Activated T-cell treated with anti-CD3 and anti-CD28 coated beads for 24 hours (primary cell): ENCODE results near the gene ATF6B.
"Not testable (repeated sequence)": the region's sequence is repeated elsewhere in the genome, so short reads cannot be mapped to it uniquely, and the experiment has no call there.

ENCODE experiments used
- DNase-seq: peaks from one replicate; pipeline ENCODE4 v3.0.0-alpha.2; 2020; ENCODE audit warnings: low read depth

The ATF6B gene

DNA sequence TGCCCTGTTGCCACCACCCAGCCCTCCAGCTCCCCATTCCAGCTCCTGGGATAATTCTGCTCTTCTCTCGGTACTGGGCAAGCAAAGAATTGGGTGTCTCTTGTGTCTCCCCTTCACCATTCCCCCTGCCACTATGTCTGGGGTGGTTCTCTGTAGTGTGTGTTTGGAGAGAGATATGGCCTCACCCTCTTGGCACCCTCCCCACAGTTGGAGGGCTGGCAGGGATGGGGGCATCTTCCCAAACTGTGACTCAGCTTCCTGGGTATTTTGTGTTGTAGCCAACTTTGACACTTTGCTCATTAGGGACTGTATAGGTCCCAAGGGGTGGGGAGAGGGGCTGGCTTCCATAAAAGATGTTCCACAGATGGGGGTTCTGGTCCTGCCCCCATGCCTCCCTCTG lies 20.6 kb downstream of the ATF6B start:
- DNase-seq = no peak

DNA sequence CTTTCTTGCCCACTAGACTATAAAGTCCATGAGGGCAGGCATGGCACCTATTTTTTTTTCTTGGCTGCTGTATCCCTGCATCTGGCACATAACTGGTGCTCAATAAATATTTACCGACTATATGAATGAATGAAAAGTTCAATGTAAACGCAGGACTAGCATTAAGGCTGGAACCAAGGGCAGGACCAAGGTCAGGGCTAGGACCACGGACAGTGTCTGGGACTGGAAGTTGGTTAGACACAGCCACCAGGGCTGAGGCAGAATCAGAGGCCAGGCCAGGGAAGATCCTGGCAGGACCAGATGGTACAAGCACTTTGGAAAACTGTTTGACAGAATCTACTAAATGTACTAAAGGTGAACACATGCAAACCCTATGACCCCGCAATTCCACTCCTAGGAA lies 22.6 kb downstream of the ATF6B start:
- DNase-seq = no peak

DNA sequence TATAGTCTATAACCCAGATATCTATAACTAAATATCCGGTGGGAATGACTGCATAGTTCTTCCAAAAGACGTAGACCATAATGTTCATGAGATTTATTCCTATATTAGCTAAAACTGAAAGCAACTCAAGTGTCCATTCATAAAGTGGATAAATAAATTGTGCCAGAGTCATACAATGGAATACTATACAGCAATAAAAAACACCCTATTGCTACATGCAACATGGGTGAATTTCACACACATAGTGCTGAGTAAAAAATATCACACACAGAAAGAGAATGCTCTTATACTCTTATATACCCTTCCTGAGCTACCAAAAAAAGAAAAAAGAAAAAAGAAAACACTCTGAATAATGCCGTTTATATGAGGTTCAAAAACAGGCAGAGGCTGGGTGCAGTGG lies 25.8 kb downstream of the ATF6B start:
- no peak for DNase-seq

DNA sequence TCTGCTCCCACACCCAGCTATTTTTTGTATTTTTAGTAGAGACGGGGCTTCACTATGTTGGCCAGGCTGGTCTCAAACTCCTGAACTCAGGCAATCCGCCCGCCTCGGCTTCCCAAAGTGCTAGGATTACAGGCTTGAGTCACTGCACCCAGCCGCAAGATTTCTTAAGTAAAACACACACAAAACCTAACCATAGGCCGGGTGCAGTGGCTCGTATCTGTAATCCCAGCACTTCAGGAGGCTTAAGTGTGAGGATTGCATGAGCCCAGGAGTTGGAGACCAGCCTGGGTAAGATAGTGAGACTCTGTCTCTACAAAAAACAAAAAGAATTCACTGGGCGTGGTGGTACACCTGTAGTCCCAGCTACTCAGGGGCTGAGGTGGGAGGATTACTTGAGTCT lies 27.8 kb downstream of the ATF6B start:
- DNase-seq = not testable (repeated sequence)

DNA sequence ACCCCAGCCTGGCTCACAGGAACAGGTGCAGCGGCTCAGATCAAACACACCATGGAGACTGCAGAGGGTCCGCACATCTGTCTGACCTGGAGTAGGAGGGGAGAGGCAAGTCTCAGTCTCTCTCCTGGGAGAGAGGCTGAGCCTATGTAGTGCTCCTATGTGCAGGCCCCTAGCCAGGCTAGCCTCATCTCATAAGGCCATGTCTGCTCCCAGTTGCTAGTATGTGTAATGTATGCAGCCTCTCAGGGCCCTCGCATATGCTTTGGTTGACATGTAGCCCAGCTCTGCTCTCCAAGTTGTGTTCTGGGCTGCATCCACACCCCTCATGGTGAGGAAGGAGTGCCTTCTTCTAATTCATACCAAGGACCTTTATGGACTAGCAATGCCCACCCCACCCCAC lies 30.7 kb downstream of the ATF6B start:
- no peak for DNase-seq

DNA sequence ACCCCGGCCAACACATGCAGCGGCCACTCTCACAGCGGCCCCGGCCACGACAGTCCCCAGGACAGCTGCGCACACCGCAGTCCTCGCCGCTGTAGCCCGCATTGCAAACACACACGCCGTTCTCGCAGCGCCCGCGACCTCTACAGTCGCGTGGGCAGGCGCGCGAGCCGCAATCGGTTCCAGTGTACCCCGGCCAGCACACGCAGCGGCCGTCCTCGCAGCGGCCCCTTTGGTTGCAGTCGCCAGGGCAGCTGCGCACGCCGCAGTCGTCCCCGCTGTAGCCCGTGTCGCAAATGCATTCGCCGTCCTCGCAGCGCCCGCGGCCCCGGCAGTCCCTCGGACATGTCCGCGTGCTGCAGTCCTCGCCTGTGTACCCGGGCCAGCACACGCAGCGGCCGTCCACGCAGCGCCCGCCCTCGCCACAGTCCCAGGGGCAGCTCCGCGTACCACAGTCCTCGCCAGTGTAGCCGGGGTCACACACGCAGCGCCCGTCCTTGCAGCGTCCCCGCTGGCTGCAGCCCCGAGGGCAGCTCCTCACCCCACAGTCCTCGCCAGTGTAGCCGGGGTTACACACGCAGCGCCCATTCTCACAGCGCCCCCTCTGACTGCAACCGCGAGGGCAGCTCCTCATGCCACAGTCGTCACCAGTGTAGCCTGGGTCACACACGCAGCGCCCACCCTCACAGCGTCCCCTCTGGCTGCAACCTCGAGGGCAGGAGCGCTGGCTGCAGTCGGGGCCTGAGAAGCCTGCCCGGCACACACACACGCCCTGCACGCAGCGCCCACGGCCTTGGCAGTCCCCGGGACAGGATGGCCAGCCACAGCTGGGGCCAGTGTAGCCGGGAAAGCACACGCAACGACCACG lies 31.4 kb downstream of the ATF6B start:
- DNase-seq = no peak

DNA sequence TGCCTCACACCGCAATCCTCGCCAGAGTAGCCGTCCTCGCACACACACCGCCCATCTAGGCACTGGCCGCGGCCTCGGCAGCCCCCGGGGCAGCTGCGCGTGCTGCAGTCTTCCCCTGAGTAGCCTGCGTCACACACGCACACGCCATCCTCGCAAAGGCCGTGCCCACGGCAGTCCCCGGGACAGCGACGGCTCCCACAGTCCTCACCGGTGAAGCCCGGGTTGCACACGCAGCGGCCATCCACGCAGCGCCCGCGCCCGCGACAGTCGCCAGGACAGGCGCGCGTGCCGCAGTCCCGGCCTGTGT lies 32.0 kb downstream of the ATF6B start:
- no peak for DNase-seq

DNA sequence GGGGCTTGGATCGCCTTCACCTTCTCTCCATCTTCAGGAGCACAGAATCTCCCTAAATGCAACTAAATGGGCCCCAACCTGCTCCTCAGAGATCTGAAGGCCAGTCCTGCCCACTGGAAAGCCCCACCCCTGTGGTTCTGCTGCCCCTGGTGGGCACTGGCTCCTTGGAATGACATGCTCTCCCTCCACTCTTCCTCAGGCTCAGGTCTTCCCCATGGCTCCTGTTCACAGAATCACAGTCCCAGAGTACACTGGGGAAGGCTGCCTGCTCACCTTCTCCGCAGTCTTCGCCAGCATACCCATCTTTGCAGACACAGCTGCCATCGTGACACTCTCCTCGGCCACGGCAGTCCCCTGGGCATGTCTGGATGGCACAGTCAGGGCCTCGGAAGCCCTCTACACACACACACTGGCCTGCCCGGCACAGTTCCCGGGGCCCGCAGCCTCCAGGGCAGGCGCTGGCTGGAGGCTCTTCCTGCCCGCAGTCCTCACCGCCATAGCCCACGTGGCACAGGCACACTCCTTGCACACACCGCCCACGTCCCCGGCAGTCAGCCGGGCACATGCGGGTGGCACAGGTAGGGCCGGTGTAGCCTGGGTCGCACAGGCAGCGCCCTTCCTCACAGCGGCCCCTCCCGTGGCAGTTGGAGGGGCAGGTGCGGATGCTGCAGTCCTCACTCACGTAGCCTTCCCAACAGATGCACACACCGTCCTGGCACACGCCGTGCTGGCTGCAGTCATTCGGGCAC lies 32.5 kb downstream of the ATF6B start:
- no peak for DNase-seq

DNA sequence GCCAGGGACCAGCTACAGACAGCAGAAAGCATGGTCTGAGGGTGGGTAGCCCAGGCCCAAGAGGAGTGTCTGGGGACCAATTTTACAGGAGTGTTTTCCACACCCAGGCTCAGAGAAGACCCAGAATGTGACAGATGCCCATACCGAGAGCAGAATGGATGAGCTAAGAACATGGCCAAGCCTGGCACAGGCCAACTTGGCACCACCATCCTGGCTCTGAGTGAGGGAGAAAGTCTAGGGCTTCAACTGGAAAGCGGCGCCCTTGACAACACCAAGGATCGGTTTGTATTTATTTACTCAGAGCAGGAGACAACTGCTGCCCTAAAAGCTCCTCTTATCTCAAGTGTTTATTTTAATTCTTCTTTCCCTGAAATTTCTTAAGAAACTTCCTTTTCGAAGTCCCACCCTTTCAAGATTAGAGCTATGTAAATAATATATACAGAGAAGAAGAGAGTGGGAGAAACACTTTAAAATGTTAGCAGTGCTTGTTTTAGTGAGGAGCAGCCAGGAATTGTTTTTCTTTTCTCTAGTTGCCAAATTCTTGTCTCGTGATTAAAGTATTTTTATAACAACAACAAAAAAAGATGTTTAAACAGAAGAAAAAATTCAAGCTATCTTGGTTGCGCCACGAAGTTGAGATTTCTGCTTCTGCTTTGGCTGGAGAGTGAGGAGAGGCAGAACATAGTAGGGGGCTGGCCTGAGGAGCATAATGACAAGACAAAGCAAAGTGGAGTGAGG lies 35.1 kb downstream of the ATF6B start:
- no peak for DNase-seq

DNA sequence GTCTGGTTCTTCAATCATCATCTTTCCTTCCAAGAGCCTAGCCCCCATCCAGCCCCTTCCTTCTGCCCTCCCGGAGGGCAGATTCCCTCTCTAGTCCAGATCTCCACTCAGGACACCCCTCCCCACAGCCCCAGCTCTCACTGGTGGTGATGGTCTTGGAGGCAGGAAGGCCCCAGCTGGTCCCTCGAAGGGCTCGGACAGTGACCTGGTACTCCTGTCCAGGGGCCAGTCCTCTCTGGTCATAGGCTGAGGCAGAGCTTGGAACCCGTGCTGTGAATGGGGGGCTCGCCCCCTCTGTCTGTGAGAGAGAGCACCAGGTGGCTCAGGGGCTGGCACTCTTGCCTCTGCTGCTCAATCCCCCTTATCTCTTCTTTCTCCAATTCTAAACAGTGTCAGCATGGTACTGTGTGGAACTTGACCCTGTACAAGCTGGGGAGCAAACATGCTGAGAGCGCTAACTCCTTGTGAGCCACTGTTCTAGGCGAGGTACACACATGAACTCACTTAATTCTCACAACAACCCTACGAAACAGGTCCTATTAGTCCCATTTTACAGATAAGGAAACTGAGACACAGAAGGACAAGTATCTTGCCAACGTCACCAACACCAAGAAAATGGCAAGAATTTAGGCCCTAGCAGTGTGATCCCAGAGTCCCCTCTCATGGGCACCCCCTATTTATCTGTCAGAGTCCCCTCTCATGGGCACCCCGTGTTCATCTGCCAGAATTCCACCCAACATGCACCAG lies 38.8 kb downstream of the ATF6B start:
- DNase-seq = no peak

DNA sequence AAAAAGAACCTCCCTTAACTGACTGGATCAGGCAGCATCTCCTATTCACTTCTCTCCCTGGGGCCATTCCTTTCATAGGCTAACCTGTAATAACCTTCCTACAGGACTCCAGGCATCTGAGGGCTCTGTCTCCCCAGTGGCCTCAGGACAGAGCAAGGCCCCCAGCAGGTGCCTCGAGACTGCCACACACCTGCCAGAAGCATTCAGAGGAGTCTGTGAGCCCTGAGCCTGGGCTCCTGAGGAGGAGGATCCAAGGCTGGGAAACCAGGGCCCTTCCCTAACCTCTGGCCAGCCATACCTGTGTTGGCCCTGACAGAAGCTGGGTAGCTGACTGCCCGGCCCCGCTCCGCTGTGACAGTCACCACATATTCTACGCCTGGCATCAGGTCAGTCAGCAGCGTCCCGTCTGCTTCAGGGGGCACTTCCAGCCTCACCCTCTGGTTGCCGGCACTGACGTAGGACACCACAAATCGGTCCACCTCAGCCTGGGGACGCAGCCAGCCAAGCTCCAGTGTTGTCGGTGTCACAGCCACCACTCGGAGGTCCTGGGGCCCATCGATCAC lies 39.5 kb downstream of the ATF6B start:
- DNase-seq = no peak

DNA sequence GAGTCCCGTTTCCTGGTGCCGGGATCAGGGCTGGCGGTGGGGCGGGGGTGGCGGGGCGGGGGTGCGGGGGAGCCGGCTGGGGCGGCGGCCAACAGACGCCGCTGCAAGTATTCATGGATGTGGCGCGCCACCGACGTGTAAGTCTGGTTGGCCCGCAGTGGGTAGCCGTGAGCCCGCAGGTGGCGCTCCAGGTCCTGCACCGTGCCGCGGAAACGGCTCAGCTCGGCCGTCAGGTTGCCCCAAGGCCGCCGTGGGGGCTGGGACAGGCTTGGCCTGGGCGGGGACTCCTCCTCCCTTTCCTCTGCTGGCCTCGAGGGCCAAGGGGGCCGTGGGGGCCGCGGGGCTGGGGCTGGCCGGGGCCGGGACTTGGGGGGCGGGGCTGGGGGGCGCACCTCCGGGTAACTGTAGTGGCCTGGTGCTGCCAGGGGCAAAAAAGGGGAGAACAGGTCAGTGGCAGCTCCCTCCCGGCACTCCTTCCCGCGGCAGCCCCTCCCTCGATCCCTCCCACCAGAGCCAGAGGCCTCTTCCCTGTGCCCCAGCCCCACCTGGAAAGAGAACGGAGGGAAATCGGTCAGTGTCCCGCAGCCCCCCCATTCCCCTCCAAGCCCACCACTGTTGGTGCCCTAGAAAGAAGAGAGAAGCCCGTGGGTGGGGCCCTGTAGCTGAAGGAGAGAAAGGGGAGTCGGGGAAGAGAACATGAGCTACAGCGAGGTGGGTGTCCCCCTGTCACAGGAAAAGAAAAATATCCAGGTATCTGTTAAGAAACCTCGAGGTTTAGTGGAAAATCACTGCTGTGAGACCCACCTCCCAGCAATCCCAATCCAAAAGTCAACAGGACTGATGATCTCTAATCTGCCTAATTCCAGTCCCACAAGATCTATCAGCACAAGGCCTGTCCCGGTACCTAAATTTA lies 40.2 kb downstream of the ATF6B start:
- peak; percentile 58 for DNase-seq

DNA sequence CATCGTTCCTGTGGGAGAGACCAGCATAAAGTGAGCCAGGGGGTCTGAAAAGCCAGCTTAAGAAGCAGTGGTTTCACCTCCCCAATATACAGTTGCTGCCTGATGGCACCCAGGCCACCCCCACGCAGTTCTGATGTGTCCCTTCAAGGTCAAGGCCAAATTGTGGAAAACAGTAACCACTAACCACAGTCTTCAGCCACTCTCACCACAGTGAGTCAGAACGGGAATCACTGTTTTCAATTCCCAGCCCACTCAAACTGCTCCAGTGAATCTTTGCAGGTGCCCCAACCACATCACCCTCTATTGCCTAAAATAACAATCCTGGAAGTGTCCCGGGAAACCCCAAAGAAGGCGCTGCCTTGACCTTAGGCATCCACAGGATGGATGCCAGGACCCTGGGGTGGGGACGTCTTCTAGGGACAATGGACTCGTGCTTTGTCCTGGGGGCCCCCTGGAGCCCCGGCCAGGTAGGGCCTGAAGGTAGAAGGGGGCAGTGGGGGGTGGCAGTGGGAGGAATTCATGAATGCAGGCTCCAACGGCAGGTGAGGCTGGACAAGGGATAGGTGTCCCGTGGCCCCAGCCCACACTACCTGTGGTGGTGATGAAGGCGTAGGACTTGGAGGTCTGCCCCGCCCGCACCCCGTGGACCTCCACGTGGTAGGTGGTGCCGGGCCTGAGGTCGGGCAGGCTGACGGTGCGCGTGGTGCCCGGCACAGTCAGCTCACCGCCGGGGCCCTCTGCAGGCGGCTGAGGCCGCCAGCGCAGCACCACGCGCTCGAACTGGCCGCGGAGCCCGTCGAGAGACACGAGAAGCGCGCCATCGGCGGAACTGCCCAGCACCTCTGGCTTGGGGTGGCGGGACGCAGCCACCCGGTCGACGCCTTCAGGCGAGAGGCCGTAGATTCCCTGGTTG lies 41.1 kb downstream of the ATF6B start:
- DNase-seq = peak; percentile 4

DNA sequence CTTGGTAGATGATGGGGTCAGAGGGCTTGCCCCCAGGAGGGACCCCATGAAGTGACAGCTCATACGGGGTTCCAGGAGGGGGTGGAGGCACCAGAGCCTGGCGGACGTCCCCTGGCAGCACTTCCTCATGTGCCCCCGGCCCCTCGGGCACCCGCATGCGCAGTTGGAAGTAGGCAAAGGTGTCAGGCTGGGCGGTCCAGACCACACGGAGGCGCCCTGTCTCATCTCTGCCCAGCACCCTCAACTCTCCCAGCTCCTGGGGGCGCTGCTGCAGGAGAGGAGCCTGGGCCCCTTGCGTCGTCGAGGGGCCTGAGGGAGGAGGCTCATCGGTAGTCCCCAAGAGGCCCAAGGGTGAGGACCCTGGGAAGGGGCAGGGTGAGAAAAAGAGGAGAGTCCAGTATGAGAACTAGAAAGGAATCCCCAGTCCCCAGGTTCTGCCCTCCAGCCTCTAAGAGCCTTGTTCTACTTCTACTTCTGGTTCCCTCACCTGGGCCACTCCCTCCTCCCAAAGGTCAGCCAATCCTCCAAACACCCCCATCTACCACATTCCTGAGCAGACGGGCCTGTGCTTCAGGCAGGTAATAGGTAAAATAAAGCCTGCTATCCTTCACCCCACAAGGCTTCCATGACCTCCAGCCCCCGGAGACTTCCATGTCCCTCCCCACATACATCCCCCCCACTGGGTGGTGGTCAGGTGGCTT lies 42.1 kb downstream of the ATF6B start:
- DNase-seq = no peak

DNA sequence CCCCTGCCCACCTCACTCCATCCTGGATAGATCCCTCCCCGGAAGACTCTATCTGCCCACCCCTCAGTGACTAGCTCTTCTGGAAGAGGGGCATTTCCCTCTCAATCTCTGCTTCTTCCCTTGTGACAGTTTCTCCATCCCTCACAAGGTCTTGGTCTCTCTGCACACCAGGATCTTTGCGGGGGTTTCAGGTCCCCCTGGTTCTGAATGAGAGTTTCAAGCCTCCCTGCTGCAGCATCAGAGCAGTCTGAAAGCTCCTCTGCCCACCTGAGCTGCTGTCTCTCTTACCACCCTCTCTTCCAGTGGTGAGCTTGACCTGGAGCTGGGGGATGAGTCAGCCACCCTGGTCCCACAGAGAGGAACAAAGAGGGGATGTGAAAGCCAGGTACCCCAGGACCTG lies 43.3 kb downstream of the ATF6B start:
- DNase-seq = no peak

DNA sequence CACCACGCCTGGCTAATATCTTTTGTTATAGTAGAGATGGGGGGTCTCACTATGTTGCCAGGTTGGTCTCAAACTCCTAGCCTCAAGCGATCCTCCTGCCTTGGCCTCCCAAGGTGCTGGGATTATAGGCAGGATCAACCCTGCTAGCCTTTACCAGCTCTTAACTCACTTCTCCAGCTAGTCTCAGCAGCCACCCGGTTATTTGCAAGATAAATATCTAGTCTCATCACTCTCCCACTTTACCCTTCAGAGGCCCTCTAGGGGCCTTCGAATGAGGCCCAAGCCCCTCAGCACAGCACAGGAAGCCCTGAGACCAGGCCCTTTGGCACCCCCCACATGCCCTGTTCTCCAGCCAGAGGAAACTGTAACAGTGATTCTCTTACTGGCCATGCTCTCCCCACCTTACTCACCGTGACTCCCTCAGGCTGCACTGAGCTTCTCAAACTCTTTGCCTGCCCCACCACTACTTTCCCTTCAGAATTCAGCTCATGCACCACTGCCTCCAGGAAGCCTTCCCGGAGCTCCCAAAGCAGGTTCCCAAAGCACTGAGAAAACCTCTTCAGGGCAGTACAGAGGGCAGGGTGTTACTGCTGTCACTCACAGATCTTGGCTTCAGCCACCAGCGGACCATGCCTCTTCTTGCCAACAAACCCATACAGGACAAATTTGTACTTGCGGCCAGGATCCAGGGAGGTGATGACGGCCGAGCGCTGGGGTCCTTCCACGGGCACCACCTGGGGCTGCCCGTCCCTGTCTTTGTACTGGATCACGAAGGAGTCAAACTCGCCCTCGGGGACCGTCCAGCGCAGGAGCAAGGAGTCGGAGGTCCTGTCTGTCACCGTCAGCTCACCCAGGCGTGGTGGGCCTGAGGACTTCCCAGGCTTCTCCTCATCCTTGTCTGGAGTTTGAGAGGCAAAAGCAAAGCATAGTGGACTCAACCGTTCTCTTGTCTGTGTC lies 44.0 kb downstream of the ATF6B start:
- no peak for DNase-seq

DNA sequence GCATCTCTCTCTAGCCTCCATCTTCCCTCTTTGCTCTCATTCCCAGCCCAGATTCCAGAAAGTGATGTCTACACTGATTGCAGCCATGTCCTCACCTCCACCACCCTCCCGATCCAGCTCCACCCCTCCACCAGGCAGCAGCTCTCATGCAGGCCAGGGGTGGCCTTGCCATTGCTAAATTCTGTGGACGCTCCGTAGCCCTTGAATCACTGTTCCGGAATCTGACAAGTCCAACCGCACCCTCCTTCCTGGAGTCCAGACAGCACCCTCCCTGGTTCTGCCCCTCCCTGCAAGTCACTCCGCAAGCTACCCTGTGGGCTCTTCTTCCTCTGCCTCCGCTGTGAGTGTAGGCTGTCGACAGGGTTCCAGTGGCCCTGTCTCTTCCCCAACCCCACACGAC lies 45.1 kb downstream of the ATF6B start:
- no peak for DNase-seq

DNA sequence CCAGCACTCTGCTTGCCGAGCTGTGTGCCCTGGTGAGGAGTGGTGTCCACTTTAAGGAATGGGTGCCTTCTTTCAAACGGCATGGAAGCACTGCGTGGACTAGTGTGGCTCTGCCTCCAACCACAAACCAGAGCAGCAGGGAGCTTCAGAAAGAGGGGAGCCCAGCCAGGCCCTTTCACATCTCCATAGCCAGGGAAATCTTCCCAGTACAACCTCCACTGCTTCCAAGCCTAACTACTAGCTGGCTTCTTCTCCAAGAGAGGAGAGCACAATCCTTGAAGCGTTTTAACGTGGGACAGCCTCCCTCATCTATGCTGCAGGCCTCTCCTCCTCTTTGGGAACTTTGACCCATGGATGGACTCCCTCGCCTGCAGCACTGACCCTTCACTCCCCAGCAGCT lies 45.6 kb downstream of the ATF6B start:
- no peak for DNase-seq
